HG02943 (cell line): ENCODE data around the gene TTBK1.

ENCODE experiments used
- ATAC-seq: cut with Tn5 transposase; IDR thresholded peaks from one replicate; pipeline ENCODE4 v1.9.1; 2021; ENCODE audit warnings: mild to moderate bottlenecking, low read depth, moderate library complexity; ENCODE audit not compliant: unreplicated experiment

The TTBK1 gene

DNA sequence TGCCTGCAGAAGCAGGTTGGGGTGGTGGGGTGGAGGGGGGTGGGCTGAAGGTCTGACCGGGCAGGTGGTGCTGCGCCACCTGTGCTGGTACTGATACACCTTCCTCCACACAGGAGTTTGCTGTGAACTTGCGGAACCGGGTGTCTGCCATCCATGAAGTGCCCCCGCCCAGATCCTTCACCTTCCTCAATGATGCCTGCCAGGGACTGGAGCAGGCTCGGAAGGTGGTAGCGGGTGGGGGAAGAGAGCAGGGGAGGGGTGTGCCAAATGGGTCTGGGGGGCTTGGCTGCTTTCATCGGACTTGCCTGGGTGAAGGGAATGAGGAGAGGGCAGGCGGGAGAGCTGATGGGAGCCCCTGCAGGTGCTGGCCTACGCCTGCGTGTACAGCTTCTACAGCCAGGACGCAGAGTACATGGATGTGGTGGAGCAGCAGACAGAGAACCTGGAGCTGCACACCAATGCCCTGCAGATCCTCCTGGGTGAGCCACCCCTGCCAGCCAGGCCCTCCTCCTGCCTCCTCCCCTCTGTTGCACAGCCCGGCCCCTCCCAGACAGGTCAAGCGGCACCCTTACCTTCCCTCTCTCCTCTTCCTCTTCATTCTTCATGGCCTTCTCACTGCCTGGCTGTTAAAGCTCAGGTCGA, 20.7 kb upstream of the TTBK1 start:
- ATAC-seq = no peak

DNA sequence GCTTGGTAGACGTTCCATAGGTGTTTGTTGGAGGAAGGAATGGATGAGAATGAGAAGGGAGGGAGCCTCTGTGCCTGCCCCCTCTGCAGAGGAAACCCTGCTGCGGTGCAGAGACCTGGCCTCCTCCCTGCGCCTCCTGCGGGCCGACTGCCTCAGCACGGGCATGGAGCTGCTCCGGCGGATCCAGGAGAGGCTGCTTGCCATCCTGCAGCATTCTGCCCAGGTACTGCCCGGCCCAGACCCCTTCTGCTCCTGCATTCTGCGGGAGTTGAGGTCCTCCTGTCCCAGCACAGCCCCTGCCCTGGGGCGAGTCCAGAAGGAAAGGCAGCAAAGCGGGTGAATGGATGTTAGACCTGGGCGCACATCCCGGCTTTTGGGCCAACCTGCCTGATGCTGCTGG, 20.1 kb upstream of the TTBK1 start:
- no peak for ATAC-seq

DNA sequence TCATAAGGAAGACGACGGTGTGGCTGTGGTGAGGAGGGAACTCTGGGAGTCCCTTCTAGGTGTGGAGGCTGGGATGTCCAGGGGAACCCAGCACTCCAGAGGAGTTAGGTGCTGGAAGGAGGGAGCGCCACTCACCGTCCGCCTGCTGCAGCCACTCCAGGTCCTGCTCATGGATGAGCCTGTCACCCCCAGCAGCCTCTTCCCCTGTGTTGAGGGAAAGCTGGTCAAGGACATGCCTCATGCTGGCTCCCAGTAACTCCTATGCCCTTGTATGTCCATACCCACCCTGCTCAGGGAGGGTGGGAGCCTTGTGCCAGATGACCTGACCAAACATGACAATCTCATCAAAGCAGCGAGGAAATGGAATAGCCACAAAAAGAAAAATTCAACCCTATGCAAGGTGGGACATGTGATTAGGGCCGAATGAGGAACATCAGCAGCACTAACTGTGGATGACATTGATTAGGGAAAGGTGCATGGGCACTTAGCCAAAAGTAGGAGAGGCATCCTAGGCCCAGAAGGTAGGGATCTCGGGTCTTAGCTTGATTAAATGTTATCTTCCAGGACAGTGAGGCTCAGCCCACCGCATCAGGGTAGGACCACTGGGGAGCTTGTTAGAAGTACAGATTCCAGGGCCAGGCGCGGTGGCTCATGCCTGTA, 17.0 kb upstream of the TTBK1 start:
- ATAC-seq = no peak

DNA sequence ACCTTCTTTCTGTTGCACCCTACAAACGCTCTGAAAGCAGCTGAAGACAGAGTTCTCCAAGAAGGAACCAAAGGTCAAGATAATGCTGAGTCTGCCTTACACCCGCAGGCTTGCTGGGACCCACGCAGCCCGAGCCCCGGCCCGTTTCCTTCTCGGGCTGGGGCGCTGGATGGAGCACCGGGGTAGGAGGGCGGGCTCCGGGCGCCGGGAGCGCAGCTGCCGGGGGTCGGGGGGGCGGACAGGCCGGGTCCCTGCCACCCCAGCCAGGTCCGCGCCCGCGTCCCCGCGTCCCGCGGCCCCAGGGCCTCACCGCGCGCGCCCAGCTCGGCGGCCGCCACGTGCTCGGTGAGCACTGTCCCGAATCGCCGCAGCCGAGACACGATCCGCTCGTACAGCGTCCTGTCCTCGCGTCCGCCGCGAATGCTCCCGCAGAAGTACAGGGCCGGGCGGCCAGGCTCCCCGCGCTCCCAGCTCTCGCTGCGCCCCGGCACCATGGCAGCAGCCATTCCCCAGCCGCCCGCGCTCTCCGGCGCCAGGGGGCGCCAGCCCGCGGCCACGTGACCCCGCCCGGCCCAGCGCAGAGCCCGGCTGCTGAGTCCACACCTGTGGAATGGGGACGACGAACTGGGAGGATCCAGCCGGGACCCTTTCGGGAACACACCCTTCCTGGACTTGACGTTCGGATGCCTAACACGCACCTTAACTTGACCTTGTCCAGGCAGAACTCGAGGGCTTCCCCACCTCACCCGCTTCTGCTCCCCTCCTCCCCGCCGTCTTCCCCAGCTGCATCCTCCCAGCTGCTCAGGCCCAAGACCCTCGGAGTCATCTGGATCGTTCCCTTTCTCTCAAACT, 14.1 kb upstream of the TTBK1 start, which contains the start of gene DNPH1:
DNPH1 (minus strand) TSS at position 531 of the 852 bp plus-strand sequence; CDS start at position 506, 25 bp downstream.
- ATAC-seq = no peak

DNA sequence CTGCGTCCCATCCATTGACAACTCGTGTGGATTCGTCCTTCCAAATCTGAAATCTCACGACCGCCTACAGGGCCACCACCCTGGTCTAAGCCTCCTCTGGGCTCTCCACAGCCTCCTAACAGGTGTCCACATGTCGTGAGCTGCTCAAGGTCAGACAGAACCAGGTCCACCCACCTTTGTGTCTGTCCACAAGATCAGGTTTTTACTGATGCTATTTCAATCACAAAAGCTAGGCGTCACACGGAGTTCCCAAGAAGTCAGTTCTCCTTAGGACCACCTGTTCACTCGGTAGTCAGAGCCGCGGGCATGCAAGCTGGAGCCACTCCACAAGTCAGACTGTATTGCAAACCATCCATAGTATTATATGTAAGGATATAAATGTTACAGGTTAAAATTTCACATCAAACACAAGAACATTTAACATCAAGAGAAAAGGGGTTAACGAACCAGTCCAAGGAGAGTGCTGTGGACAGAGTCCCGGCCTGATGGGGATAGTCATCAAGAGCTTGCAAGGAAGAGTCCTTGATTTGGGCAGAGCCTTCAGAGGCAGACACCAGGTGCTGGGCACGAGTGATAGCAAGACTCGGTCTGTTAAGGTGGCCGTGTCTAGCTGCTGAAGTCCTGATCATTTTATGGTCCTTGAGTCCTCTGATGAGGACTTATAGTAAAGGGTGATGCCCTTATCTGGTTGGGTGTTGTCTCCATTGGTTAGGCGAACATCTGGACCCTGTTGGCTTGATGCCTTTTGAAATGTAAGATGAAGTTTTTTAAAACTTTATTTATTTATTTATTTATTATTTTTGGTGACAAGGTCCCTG, 13.3 kb upstream of the TTBK1 start:
- ATAC-seq = no peak

DNA sequence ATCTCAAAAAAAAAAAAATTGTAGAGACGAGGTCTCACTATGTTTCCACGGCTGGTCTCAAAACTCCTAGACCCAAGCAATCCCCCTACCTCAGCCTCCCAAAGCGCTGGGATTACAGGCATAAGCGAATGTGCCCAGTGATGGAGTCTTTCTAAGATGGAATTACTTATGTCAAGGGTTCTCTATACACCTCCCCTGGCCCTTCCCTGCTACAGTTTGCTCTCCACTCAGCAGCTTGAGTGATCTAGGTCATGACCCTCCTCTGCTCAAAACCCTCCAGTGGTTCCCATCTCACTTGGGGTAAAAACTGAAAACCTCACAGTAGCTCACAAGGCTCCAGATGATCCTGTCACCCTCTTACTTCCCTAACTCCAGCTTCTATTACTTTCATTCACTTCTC, 12.2 kb upstream of the TTBK1 start:
- ATAC-seq = no peak

DNA sequence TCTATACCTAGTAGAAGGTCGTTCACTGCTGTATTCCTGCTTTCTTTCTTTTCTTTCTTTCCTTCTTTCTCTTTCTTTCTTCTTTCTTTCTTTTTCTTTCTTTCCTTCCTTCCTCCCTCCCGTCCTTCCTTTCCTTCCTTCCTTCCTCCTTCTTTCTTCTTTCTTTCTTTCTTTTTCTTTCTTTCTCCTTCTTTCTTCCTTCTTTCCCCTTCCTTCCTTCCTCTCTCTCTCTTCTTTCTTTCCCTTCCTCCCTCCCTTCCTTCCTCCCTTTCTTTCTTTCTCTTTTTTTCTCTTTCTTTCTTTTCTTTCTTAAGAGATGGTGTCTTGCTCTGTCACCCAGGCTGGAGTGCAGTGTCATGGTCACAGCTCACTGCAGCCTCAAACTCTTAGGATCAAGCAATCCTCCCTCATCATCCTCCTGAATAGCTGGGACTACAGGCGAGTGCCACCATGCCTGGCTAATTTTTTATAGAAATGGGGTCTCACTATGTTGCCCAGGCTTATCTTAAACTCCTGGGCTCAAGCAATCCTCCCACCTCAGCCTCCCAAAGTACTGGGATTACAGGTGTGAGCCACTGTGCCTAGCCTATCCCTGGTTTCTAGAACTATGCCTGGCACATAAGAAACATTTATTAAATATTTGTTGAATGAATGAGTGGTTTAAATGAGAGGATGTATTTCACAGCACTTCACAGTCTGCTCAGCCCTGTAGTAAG, 11.4 kb upstream of the TTBK1 start:
- ATAC-seq = no peak

DNA sequence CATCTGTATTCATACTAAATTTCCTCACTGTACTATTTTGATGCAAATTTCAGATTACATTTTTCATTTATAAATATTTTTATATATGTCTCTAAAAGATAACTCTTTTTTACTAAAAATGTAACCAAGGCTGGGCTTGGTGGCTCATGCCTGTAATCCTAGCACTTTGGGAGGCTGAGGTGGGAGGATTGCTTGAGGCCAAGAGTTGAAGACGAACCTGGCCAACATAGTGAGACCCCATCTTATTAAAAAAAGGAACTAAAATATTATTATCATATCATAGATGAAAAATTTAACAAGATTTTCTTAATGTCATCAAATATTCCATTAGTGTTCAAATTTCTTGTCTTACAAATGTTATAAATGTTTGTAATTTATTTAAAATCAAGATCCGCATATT, 7.4 kb upstream of the TTBK1 start:
- ATAC-seq = no peak

DNA sequence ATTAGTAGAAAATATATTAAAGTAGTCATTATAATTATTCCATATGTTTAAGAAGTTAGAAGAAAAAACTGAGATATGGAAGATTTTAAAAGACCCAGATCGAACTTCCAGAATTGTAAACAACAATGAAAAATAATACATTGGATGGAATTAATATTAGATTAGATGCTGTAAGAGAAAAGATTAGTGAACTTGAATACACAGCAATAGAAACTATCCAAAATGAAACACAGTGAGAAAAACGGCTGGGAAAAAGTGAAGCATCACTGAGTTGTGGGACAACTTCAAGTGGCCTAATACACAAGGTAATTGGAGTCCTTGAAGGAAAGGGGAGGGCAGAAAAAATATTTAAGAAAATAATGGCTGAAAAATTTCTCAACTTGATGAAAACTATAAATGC, 4.2 kb upstream of the TTBK1 start:
- no peak for ATAC-seq

DNA sequence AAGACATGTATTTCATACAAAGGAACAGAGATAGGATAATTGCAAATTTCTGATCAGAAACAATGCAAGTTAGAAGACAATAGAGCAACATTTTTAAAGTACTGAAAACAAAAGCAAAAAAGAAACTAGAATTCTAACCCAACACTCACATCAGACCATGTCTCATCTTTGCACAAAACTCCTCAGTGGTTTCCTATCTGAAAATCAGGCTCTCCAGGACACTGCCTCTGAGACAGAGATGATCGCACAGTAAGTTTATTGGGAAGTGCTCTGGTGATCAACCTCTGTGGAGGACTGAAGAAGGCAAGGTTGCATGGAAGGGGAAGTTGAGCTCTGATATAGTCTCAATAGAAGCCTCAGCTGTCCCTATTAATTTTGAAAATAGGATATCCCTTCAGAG, 2.3 kb upstream of the TTBK1 start:
- no peak for ATAC-seq

DNA sequence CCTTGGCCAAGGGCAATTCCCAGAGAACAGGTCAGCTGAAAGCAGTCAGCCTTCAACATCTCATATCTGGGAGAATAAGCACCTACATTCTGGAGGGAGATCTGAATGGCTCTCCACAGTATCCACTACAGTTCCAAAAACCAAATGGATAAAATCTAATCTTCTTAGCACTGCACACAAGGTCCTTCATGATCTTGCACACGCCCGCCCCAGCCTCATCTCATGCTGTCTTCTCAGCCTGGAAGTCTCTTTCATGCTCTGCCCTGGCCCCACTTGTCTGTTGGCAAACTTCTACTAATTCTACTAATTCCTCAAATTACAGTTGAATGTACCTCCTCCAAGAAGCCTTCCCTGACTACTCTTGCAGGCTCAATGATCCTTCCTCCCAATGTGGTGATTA, 1.8 kb upstream of the TTBK1 start:
- ATAC-seq = no peak

DNA sequence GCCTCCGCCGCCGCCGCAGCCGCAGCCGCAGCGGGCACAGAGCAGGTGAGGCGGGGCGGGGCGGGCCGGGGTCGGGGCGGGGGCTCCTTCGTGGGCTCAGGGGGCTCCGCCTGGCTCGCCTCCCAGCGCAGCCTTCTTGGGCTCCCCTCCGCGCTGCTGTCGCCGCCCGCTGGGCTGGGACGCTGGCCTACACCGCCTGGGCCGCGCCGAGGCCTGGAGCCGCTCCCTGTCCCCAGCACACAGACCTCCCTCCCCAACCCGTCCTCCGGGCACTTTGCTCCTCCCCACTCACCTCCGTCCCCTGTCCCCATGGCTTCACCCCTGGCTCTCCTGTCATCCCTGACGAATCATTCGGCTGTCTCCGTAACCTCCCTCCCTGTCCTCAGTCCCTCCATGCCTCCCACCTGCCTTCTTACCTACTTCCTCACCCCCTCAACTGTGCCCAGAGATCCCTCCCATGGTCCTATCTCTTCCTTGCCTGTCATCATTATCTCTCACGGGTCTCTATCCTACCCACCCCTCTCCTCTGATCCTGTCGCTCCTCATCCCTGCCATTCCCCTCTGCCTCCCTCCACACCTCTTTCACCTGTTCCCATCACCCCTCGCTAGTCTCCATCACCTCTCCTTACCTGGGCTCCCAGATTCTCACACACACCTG, 512 bp downstream of the TTBK1 start:
- no peak for ATAC-seq

DNA sequence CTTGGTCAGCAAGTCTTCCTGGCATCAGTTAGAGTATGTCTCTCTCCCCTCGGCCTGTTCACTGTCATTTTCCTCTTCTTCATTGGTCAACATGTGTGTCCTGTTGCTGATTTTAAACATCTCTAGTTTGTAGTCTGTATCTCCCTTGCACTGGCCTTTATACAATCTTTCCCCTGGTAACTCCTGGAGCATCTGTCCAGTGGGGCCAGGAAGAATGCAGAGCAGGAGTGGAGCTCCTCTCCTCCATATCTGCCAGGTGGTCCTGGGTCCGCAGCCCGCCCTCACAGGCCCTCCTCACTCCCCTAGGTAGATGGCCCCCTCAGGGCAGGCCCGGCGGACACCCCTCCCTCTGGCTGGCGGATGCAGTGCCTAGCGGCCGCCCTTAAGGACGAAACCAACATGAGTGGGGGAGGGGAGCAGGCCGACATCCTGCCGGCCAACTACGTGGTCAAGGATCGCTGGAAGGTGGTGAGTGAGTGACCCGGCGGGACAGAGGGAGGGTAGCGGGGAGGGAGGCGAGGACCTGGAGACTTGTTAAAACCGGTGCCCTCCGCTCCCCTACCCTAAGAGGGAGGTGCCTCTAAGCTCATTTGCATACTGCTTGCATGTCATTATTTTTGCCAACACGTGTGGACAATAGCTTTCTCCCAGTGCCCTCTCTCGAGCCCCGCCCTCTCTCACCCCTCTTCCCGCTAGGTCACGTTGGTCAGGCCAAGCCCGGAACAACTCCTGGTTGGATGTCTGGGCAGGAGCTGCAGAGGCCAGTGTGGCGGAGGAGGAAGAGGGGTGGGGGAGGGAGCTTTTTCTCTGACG, 3.2 kb downstream of the TTBK1 start:
- peak; percentile 45 for ATAC-seq

DNA sequence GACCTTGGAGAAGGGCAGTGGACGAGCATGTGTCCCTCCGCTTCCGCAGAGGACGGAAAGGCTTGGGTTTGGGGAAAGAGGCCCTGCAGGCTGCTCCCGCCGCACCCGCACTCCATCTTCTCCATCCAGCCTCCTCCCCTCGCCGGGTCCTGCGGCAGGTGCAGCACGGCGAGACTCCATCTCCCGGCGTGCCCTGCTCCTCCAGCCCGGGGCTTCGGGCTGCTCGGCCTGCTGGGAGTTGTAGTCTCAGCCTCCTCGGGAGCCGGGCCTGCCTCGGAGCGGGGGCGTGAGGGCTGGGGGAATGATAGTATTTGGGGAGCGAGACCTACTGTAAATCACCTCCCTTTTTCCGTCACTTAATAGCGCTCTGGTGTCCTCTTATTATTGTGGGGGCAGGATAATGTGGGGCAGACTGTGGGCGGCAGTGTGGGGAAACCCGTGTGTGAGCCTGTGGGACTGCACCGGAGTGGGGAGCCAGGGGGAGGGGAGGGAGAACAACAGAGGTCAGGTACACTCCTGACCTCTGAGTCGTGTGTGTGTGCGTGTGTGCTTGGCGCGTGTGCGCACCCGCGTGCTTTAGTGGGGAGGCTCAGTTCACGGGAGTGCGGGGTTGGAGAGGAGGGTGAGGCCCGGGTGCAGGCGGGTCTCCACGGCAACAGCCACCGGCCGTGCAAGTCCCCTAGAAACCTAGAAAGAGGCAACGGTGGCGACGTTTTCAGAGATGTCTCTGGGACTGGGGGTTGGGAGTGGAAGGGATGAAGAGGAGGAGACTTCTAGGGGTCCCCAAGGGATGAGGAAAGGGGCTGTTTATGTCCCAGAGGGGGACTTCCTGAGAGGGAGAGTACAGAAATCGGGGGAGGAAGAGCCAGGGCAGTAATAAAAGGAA, 4.1 kb downstream of the TTBK1 start:
- ATAC-seq = peak; percentile 75

DNA sequence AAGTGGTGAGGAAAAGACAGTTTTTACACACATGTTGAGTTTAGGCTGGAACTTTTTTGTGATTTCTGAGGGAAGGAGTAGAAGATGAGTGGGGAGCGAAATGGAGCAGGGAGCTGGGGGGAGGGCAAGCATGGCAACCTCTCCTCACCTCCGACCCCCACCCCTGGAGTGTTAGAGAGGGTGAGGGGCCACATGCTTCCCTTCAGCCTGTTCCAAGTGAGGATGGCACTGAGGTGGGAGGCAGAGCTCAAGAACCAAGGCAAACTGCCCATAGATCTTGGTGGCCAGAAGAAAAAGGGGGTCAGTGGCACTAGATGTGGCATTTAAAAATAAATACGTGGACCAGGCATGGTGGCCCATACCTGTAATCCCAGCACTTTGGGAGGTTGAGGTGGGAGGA, 4.8 kb downstream of the TTBK1 start:
- no peak for ATAC-seq

DNA sequence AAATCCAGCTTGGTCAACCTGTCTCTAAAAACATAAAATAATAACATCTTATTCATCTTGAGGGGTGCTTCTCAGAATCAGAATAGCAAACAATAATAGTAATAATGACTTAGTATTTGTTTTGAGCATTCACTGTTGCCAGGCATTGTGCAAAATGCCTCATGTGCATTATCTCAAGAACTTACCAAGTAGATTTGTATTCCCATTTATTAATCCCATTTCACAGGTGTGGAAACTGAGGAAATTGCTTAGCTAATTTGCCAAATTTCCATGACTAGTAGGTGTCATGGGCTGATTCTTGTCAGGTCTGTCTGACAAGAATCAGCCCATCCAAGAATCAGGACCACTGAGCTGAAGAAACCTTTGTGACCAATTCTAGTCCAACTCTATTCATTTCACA, 5.5 kb downstream of the TTBK1 start:
- ATAC-seq = no peak

DNA sequence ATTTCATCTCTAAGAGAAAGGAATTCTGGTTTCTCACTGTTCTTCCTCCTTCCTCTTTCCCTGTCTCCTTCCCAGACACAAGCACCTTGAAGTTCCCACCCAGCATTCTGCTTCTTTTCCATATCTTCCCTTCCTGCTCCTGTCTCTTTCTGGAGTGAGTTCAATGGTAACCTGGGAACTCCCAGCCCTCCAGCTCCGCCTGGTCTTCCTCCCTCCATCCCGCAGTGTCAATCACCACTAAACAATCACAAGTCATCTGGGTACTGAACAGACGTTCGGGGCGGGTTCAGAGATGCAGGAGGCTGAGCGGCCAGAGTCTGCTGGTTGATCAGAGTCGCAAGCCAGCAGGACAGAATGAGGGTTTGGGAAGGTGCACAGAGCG, 7.7 kb downstream of the TTBK1 start:
- no peak for ATAC-seq

DNA sequence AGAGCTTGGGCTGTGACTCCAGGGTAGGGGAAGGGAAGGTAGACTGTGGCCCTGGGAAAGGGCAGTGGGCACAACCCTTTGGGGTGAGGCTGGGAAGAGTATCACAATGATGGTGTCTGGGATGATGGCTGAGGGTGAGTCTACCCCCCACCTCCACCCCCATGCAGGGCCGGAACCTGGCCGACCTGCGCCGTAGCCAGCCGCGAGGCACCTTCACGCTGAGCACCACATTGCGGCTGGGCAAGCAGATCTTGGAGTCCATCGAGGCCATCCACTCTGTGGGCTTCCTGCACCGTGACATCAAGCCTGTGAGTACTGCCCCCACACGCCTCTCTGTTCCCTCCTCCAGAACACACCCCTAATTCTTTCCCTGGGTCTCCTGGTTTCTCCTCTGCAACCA, 10.1 kb downstream of the TTBK1 start:
- no peak for ATAC-seq
